Measurements from ENCODE around the gene C19orf47. TPM values are rescaled to one million over a fixed set of nuclear protein-coding genes. Genes with fewer than 3 reads are reported as not detected.

Gene C19orf47
- total and polyA plus RNA-seq, 2 experiments from 2014 or later, result 6.2 to 11.2 TPM

GRCh38 chr19:40390084-40390742 is 42.0 kb upstream of the C19orf47 start, which contains the start of gene HIPK4:
TSS of gene HIPK4 (minus strand) at chr19:40390181. CDS start at chr19:40389902, 279 bp downstream.
- H3K4me2 ChIP-seq (ENCODE audit: unreplicated experiment), result no peak within 1 kb of the TSS
- H3K9me3 ChIP-seq (ENCODE audit: low read depth), result no peaks in the 10 kb centered on the region
- H2AFZ ChIP-seq, result no peak within 1 kb of the TSS
- no peaks in the 10 kb centered on the region for H3K79me2 ChIP-seq (ENCODE audit: insufficient read depth)
- TF ChIP-seq EZH2phosphoT487 (IDR thresholded peaks at IDR 0.05; ENCODE audit: insufficient read depth, low read depth), result no peak
- no peak for TF ChIP-seq EZH2 (IDR thresholded peaks at IDR 0.05; ENCODE audit: insufficient read depth, poor library complexity, severe bottlenecking)
- H3K9ac ChIP-seq, result no peak within 1 kb of the TSS
- no peaks in the 10 kb centered on the region for H4K20me1 ChIP-seq (ENCODE audit: insufficient read depth)
- H3K27me3 ChIP-seq (replicated peaks; ENCODE audit: insufficient read depth), result no peaks in the 10 kb centered on the region
- no peak within 1 kb of the TSS for H3K27ac ChIP-seq
- H3K4me3 ChIP-seq, result no peak within 1 kb of the TSS
- H3K9me2 ChIP-seq (ENCODE audit: insufficient read depth), result no peaks in the 10 kb centered on the region
- DNase-seq, result no peak
- in situ Hi-C loops (cut with MboI), result no loop called here
- 75 to 76% methylated on average over 10 of the region's 10 CpGs for WGBS, 2 experiments (ENCODE audit: low coverage in 1 of 2, low lambda C conversion rate in 2 of 2, missing lambda C conversion rate in 2 of 2)
- H3K4me1 ChIP-seq (ENCODE audit: insufficient read depth), result no peaks in the 10 kb centered on the region
- H3F3A ChIP-seq (ENCODE audit: insufficient read depth), result no peaks in the 10 kb centered on the region
- no peaks in the 10 kb centered on the region for H3K36me3 ChIP-seq (ENCODE audit: low read depth)

GRCh38 chr19:40389404-40390083 is 41.3 kb upstream of the C19orf47 start:
- in situ Hi-C loops (cut with MboI), result no loop called here
- no peak overlapping the region for H3K27ac ChIP-seq

GRCh38 chr19:40388481-40388880 is 40.3 kb upstream of the C19orf47 start:
- H3K27me3 ChIP-seq (replicated peaks; ENCODE audit: insufficient read depth), result no peaks in the 10 kb centered on the region
- in situ Hi-C loops (cut with MboI), result no loop called here
- no peaks in the 10 kb centered on the region for H3K36me3 ChIP-seq (ENCODE audit: low read depth)
- H3K9me2 ChIP-seq (ENCODE audit: insufficient read depth), result no peaks in the 10 kb centered on the region
- no peak overlapping the region for H2AFZ ChIP-seq
- WGBS, 2 experiments (ENCODE audit: low coverage in 1 of 2, low lambda C conversion rate in 2 of 2, missing lambda C conversion rate in 2 of 2), result 82 to 90% methylated on average over 3 of the region's 3 CpGs
- H4K20me1 ChIP-seq (ENCODE audit: insufficient read depth), result no peaks in the 10 kb centered on the region
- H3K4me3 ChIP-seq, result no peak overlapping the region
- no peaks in the 10 kb centered on the region for H3F3A ChIP-seq (ENCODE audit: insufficient read depth)
- no peaks in the 10 kb centered on the region for H3K9me3 ChIP-seq (ENCODE audit: low read depth)
- H3K27ac ChIP-seq, result no peak overlapping the region
- no peak overlapping the region for H3K4me2 ChIP-seq (ENCODE audit: unreplicated experiment)
- TF ChIP-seq EZH2phosphoT487 (IDR thresholded peaks at IDR 0.05; ENCODE audit: insufficient read depth, low read depth) (no peak), EZH2 (IDR thresholded peaks at IDR 0.05; ENCODE audit: insufficient read depth, poor library complexity, severe bottlenecking) (no peak)
- H3K9ac ChIP-seq, result no peak overlapping the region
- H3K79me2 ChIP-seq (ENCODE audit: insufficient read depth), result no peaks in the 10 kb centered on the region
- no peaks in the 10 kb centered on the region for H3K4me1 ChIP-seq (ENCODE audit: insufficient read depth)
- no peak for DNase-seq

More at GRCh38 chr19:40389404-40390083, 41.3 kb upstream of the C19orf47 start:
- H3K4me1 ChIP-seq (ENCODE audit: insufficient read depth), result no peaks in the 10 kb centered on the region
- no peak overlapping the region for H3K4me3 ChIP-seq
- no peaks in the 10 kb centered on the region for H3K36me3 ChIP-seq (ENCODE audit: low read depth)
- no peak overlapping the region for H3K4me2 ChIP-seq (ENCODE audit: unreplicated experiment)
- H3K9me3 ChIP-seq (ENCODE audit: low read depth), result no peaks in the 10 kb centered on the region
- no peak overlapping the region for H3K9ac ChIP-seq
- H3K9me2 ChIP-seq (ENCODE audit: insufficient read depth), result no peaks in the 10 kb centered on the region
- H3K27me3 ChIP-seq (replicated peaks; ENCODE audit: insufficient read depth), result no peaks in the 10 kb centered on the region
- H3K79me2 ChIP-seq (ENCODE audit: insufficient read depth), result no peaks in the 10 kb centered on the region
- H3F3A ChIP-seq (ENCODE audit: insufficient read depth), result no peaks in the 10 kb centered on the region
- 91 to 93% methylated on average over 29 to 33 of the region's 33 CpGs for WGBS, 2 experiments (ENCODE audit: low coverage in 1 of 2, low lambda C conversion rate in 2 of 2, missing lambda C conversion rate in 2 of 2)
- no peak for DNase-seq
- TF ChIP-seq EZH2phosphoT487 (IDR thresholded peaks at IDR 0.05; ENCODE audit: insufficient read depth, low read depth) (no peak), EZH2 (IDR thresholded peaks at IDR 0.05; ENCODE audit: insufficient read depth, poor library complexity, severe bottlenecking) (no peak)
- no peak overlapping the region for H2AFZ ChIP-seq
- no peaks in the 10 kb centered on the region for H4K20me1 ChIP-seq (ENCODE audit: insufficient read depth)

- H3K4me3 ChIP-seq, result no peak overlapping the region
- H3K27me3 ChIP-seq (replicated peaks; ENCODE audit: insufficient read depth), result no peaks in the 10 kb centered on the region
- H3K4me2 ChIP-seq (ENCODE audit: unreplicated experiment), result no peak overlapping the region
- H3K4me1 ChIP-seq (ENCODE audit: insufficient read depth), result no peaks in the 10 kb centered on the region
- no peaks in the 10 kb centered on the region for H4K20me1 ChIP-seq (ENCODE audit: insufficient read depth)
- no peak overlapping the region for H2AFZ ChIP-seq
- DNase-seq, result no peak
- H3K36me3 ChIP-seq (ENCODE audit: low read depth), result no peaks in the 10 kb centered on the region
- no peaks in the 10 kb centered on the region for H3F3A ChIP-seq (ENCODE audit: insufficient read depth)
- 75 to 87% methylated on average over 10 of the region's 10 CpGs for WGBS, 2 experiments (ENCODE audit: low coverage in 1 of 2, low lambda C conversion rate in 2 of 2, missing lambda C conversion rate in 2 of 2)
- TF ChIP-seq EZH2 (IDR thresholded peaks at IDR 0.05; ENCODE audit: insufficient read depth, poor library complexity, severe bottlenecking), result no peak
- TF ChIP-seq EZH2phosphoT487 (IDR thresholded peaks at IDR 0.05; ENCODE audit: insufficient read depth, low read depth), result no peak
- no peaks in the 10 kb centered on the region for H3K79me2 ChIP-seq (ENCODE audit: insufficient read depth)
- H3K9ac ChIP-seq, result no peak overlapping the region
- no peak overlapping the region for H3K27ac ChIP-seq
- no peaks in the 10 kb centered on the region for H3K9me2 ChIP-seq (ENCODE audit: insufficient read depth)
- in situ Hi-C loops (cut with MboI), result no loop called here
- no peaks in the 10 kb centered on the region for H3K9me3 ChIP-seq (ENCODE audit: low read depth)
Observed at GRCh38 chr19:40387155-40387554, 39.0 kb upstream of the C19orf47 start.
